8988T (cell line): Measurements from ENCODE around the gene FBXL19.

Experiments used
- DNase-seq: peaks from one replicate; pipeline ENCODE4 v3.0.0; 2011

FBXL19 gene

GRCh38 chr16:30992276-30992780, 69.0 kb downstream of the FBXL19 start:
- DNase-seq = no peak

- no peak for DNase-seq
Measured at GRCh38 chr16:30992931-30993816, 69.8 kb downstream of the FBXL19 start.

DNA sequence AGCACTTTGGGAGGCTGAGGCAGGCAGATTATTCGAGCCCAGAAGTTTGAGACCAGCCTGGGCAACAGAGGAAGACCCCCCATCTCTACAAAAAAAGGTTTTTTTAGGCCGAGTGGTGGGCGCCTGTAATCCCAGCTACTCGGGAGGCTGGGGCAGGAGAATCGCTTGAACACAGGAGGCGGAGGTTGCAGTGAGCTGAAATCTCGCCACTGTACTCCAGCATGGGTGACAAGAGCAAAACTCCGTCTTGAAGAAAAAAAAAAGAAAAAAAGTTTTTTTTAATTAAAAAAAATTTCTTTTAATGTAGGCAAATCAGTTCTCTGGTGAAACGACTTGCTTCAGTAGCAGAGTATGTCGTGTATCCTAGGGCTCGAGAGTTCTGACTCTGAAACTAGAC, 72.6 kb downstream of the FBXL19 start:
- DNase-seq = no peak

DNA sequence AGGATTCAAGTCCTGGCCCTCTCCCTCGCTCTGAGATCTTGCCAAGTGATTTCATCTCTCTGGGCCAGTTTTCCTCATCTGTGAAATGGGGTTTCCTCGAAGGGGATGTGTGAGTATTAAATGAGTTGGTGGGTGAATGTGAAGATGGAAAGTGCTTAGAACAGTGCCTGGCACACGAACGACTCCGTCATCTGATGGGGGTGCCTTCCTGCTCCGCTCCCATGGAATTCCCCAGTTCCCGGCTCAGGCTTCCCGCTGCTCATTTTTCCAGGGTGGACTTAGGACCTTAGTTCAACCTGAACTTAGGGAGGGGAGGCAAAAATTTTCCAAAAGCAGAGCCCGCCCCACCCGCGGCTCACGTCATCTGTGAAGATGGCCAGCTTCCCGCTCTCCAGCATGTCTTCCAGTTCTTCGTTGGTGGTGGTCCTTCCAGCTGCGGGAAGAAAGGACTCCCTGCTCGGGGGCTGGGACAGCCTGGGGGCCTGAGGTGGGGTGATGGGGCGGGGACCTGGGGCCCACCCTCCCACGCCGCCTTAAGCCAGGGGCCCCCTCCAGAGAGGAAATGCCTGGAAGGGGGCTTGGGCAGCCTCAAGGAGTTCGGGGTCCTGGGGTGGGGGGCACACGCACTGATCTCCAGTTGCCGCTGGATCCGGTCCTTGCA, 73.1 kb downstream of the FBXL19 start:
- no peak for DNase-seq

DNA sequence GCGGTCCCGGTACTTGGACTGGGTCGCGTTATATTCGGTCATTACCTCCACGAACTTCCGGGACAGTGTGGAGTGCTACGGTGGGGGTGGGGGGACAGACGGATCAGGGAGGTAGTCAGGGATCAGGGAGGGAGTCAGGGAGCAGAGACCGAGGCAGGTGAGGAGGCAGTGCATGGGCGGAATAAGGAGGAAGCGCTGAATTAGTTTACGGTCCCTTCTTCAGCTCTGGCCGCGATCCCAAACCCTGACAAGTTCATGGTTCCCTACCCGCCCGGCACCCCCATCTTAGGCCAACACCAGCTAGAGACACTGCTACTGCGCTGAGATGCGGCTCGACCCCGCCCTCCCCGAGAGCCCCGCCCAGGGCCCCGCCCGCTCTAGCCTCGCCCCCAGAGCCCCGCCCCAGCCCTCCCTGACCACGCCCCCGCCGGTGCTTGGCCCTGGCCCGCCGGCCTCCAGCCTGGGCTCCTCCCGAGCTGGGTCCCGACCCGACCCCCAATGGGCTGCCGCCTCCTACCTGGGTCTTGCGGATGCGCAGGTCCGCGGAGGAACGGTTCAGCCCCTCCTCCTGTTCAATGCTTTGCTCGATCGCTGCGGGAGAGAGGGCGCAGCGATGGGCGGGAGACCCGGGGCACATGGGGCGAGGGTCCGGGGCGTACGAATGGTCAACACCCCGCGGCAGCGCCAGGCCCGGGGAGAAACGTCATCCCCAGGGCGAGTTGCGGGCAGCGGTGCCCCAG, 73.8 kb downstream of the FBXL19 start:
- peak; percentile 82 for DNase-seq

GRCh38 chr16:30997725-30998711, 74.6 kb downstream of the FBXL19 start:
- DNase-seq = peak; percentile 77
